IMR-90 (cell line): ENCODE data around the gene ETHE1. TPM values are rescaled to one million over a fixed set of nuclear protein-coding genes. Genes with fewer than 3 reads are reported as not detected.

Experiments used
- ATAC-seq: fragments of 200-7000 bp; cut with Tn5 transposase; 2 replicates; pipeline ENCODE4 v1.9.1; 2020; ENCODE audit warnings: low read depth, mild to moderate bottlenecking, moderate library complexity
- BruUV-seq: library from RNA; stranded (reverse); fragments of 400-500 nt; replicated peaks from 2 replicates; lab custom pipeline; 2021; lab: Mats Ljungman, UMichigan
- CTCF ChIA-PET: fragments of 300-600 bp; formaldehyde crosslinking; extraction: SDS; loops from one replicate; lab custom pipeline; 2021; ENCODE audit warnings: antibody characterized with exemption; lab: Yijun Ruan, JAX
- POLR2A ChIA-PET: fragments of 300-600 bp; sonication (Branson Sonifier 250); formaldehyde crosslinking; loops from one replicate; lab custom pipeline; 2022; ENCODE audit warnings: antibody characterized with exemption; ENCODE audit not compliant: unreplicated experiment; lab: Charles Lee
- DNase-seq: peaks from one replicate; pipeline ENCODE4 v3.0.0; 2013
- H2AFZ ChIP-seq: replicated peaks from 2 replicates; pipeline ENCODE3; 2013; ENCODE audit warnings: low read length, mild to moderate bottlenecking; ENCODE audit not compliant: poor library complexity
- H2AK5ac ChIP-seq: 2 replicates; pipeline ENCODE4 v1.6.1; 2013; ENCODE audit warnings: low read depth, low read length, inconsistent platforms
- H2AK9ac ChIP-seq: replicated peaks from 2 replicates; pipeline ENCODE3; 2013; ENCODE audit warnings: mild to moderate bottlenecking, low read depth, low read length, moderate library complexity; ENCODE audit not compliant: poor library complexity
- H2BK120ac ChIP-seq: 2 replicates; pipeline ENCODE4 v1.6.1; 2013; ENCODE audit warnings: low read depth, low read length, inconsistent platforms
- H2BK15ac ChIP-seq: 3 replicates; pipeline ENCODE4 v1.6.1; 2013; ENCODE audit warnings: low read depth, low read length, inconsistent platforms
- H2BK20ac ChIP-seq: 2 replicates; pipeline ENCODE4 v1.6.1; 2013; ENCODE audit warnings: low read depth, mild to moderate bottlenecking, inconsistent platforms, low read length, moderate library complexity
- H2BK5ac ChIP-seq: 2 replicates; pipeline ENCODE4 v1.6.1; 2013; ENCODE audit warnings: mild to moderate bottlenecking, low read depth, low read length, inconsistent platforms; ENCODE audit not compliant: poor library complexity, severe bottlenecking
- H3K14ac ChIP-seq: replicated peaks from 2 replicates; pipeline ENCODE4 v1.6.1; 2013; ENCODE audit warnings: low read depth, low read length, inconsistent platforms
- H3K18ac ChIP-seq: 2 replicates; pipeline ENCODE4 v1.6.1; 2013; ENCODE audit warnings: low read depth, low read length, control low read depth
- H3K23ac ChIP-seq: 2 replicates; pipeline ENCODE4 v1.6.1; 2013; ENCODE audit warnings: low read depth, low read length, inconsistent platforms
- H3K27ac ChIP-seq: 2 replicates; pipeline ENCODE4 v1.5.1; 2013; ENCODE audit warnings: mild to moderate bottlenecking, control low read depth, low read length; ENCODE audit not compliant: insufficient read depth
- H3K27me3 ChIP-seq: 2 replicates; pipeline ENCODE4 v1.6.1; 2013; ENCODE audit warnings: low read length; ENCODE audit not compliant: control insufficient read depth, insufficient read depth
- H3K36me3 ChIP-seq: 2 replicates; pipeline ENCODE4 v1.6.1; 2013; ENCODE audit warnings: low read length, mixed read lengths; ENCODE audit not compliant: control insufficient read depth, insufficient read depth
- H3K4ac ChIP-seq: 2 replicates; pipeline ENCODE4 v1.6.1; 2013; ENCODE audit warnings: low read depth, low read length, inconsistent platforms
- H3K4me1 ChIP-seq: 2 replicates; pipeline ENCODE4 v1.6.1; 2013; ENCODE audit warnings: low read length, mixed read lengths; ENCODE audit not compliant: control insufficient read depth, insufficient read depth
- H3K4me2 ChIP-seq: 2 replicates; pipeline ENCODE4 v1.6.1; 2013; ENCODE audit warnings: low read depth, mild to moderate bottlenecking, control low read depth, low read length, moderate library complexity
- H3K4me3 ChIP-seq: 2 replicates; pipeline ENCODE4 v1.5.1; 2013; ENCODE audit warnings: low read depth, mild to moderate bottlenecking, control low read depth, low read length, moderate library complexity; ENCODE audit not compliant: insufficient read depth
- H3K56ac ChIP-seq: 2 replicates; pipeline ENCODE4 v1.6.1; 2013; ENCODE audit warnings: low read length, inconsistent platforms; ENCODE audit not compliant: insufficient read depth; ENCODE audit errors: extremely low read depth
- H3K79me1 ChIP-seq, 2 experiments: 2 replicates each; pipeline ENCODE4 v1.6.1; 2013; ENCODE audit warnings: low read length in 2 of 2, inconsistent platforms in 1 of 2, low read depth in 1 of 2
- H3K9ac ChIP-seq: 2 replicates; pipeline ENCODE4 v1.6.1; 2013; ENCODE audit warnings: low read depth, low read length, control low read depth
- H3K9me1 ChIP-seq: 2 replicates; pipeline ENCODE4 v1.6.1; 2013; ENCODE audit warnings: low read length, inconsistent platforms; ENCODE audit not compliant: insufficient read depth
- H3K9me3 ChIP-seq: 2 replicates; pipeline ENCODE4 v1.6.1; 2013; ENCODE audit warnings: low read length; ENCODE audit not compliant: control insufficient read depth, insufficient read depth
- H4K20me1 ChIP-seq: 2 replicates; pipeline ENCODE4 v1.6.1; 2013; ENCODE audit warnings: low read length, inconsistent platforms; ENCODE audit not compliant: insufficient read depth
- H4K5ac ChIP-seq: 2 replicates; pipeline ENCODE4 v1.6.1; 2013; ENCODE audit warnings: mild to moderate bottlenecking, low read depth, low read length, control low read depth
- H4K8ac ChIP-seq, 2 experiments: 2 replicates each; pipeline ENCODE4 v1.6.1; 2013; ENCODE audit warnings: low read depth in 2 of 2, low read length in 2 of 2, control low read depth in 1 of 2, inconsistent platforms in 1 of 2
- H4K91ac ChIP-seq: 2 replicates; pipeline ENCODE4 v1.6.1; 2013; ENCODE audit warnings: low read depth, low read length, inconsistent platforms; ENCODE audit not compliant: insufficient read depth
- CEBPB ChIP-seq: IDR thresholded peaks from 2 replicates; pipeline ENCODE4 v1.6.1; 2012; ENCODE audit warnings: low read depth, low read length, improper control_type of control experiment
- CTCF ChIP-seq: conservative IDR thresholded peaks from 2 replicates; pipeline ENCODE4 v1.5.1; 2012; ENCODE audit warnings: mild to moderate bottlenecking, low read depth, low read length, improper control_type of control experiment
- ELK1 ChIP-seq: fragments of 150-350 bp; IDR thresholded peaks from 2 replicates; pipeline ENCODE4 v1.6.1; 2016; ENCODE audit warnings: low read depth, mild to moderate bottlenecking, low read length, moderate library complexity, borderline replicate concordance
- MAFK ChIP-seq: IDR thresholded peaks from 2 replicates; pipeline ENCODE4 v1.6.1; 2012; ENCODE audit warnings: low read depth, low read length, improper control_type of control experiment
- RCOR1 ChIP-seq: IDR thresholded peaks from 2 replicates; pipeline ENCODE4 v1.6.1; 2012; ENCODE audit warnings: mild to moderate bottlenecking, low read length, improper control_type of control experiment; ENCODE audit not compliant: insufficient replicate concordance
- WGBS, 2 experiments: methylation state at CpG; one replicate each; pipeline versions ENCODE4 v1.1.5 to v1.1.7; 2013; ENCODE audit warnings: missing lambda C conversion rate in 2 of 2; ENCODE audit not compliant: insufficient read length in 1 of 2; ENCODE audit errors: extremely low coverage in 2 of 2; 5-methylcytosine and 5-hydroxymethylcytosine counted together
- dilution Hi-C: fragments of 300-500 bp; cut with HindIII; formaldehyde crosslinking; loops from one replicate; pipeline ENCODE4 v1.14.3; 2018; ENCODE audit warnings: low sequenced_read_pairs; ENCODE audit not compliant: unreplicated experiment
- in situ Hi-C: fragments of 300-500 bp; cut with MboI; formaldehyde crosslinking; loops from 3 replicates; pipeline ENCODE4 v1.14.3; 2019; ENCODE audit warnings: low sequenced_read_pairs, inconsistent platforms, mixed read lengths
- intact Hi-C: fragments of 100-400 bp; cut with micrococcal nuclease; formaldehyde crosslinking; loops from 2 replicates; pipeline ENCODE4 v1.10.0; 2022
- polyA plus RNA-seq, 3 experiments: library from polyadenylated mRNA; depleted of rRNA; stranded (reverse); fragments of >200 nt; gene quantifications; 2 replicates each; pipeline ENCODE4 v1.2.3, GENCODE V29; 2012; ENCODE audit warnings: low replicate concordance in 1 of 3
- total RNA-seq: library from RNA; depleted of rRNA; stranded (reverse); fragments of >200 nt; gene quantifications from 2 replicates; pipeline ENCODE4 v1.2.3, GENCODE V29; 2012

The ETHE1 gene
- total and polyA plus RNA-seq, 2 of the 4 experiments (the other 2 are of a cell fraction): 161 to 233 TPM

- ATAC-seq (no peak), DNase-seq (no peak)
- no peak overlapping the region for H4K8ac ChIP-seq
- no peaks in the 10 kb centered on the region for H4K20me1 ChIP-seq
- H3K4ac ChIP-seq: no peak overlapping the region
- POLR2A ChIA-PET: no interaction called here
- no peak overlapping the region for H2BK20ac ChIP-seq
- H2AFZ ChIP-seq: no peak overlapping the region
- H2AK9ac ChIP-seq: no peak overlapping the region
- H3K4me3 ChIP-seq: no peak overlapping the region
- no peaks in the 10 kb centered on the region for H3K27me3 ChIP-seq
- H3K23ac ChIP-seq: no peak overlapping the region
- H3K4me2 ChIP-seq: no peak overlapping the region
- no peak overlapping the region for H3K27ac ChIP-seq
- TF ChIP-seq CTCF: no peak
- no peak for TF ChIP-seq MAFK
- TF ChIP-seq ELK1: no peak
- no peak for TF ChIP-seq CEBPB
- TF ChIP-seq RCOR1: no peak
- no peak overlapping the region for H4K91ac ChIP-seq
- no peak overlapping the region for H3K14ac ChIP-seq
- no peak overlapping the region for H2BK15ac ChIP-seq
- intact Hi-C loops (no loop called here), dilution Hi-C loops (no loop called here), in situ Hi-C loops (loop anchor here (5.0 kb wide), 1 partner anchor 101 kb away; no protein-coding TSS in a partner anchor)
- H3K9ac ChIP-seq: no peak overlapping the region
- H3K9me1 ChIP-seq: no peaks in the 10 kb centered on the region
- no peak overlapping the region for H3K56ac ChIP-seq
- peaks cover 34% of the 10 kb centered on the region for H3K36me3 ChIP-seq
- no TSS peak for BruUV-seq
- H2AK5ac ChIP-seq: no peak overlapping the region
- peaks cover 7% of the 10 kb centered on the region in 2 experiments; a peak in 3 of 4 replicates for H3K79me1 ChIP-seq
- H3K9me3 ChIP-seq: no peaks in the 10 kb centered on the region
- H2BK120ac ChIP-seq: no peak overlapping the region
- H3K4me1 ChIP-seq: no peaks in the 10 kb centered on the region
- WGBS, 2 experiments: 97% methylated on average over 5 of the region's 23 CpGs; no CpG with 5 or more reads in 1 of the 2 experiments
- no peak overlapping the region for H4K5ac ChIP-seq
- no peak overlapping the region for H2BK5ac ChIP-seq
- no peak overlapping the region for H3K18ac ChIP-seq
- CTCF ChIA-PET: no interaction called here
Observed at GRCh38 chr19:43551399-43552197, 24.6 kb upstream of the ETHE1 start.
